Suppressor macrophage (primary cell): ENCODE measurements around the gene PLPPR4.
A peak's percentile ranks its signal among the peaks of the same experiment; 100 is the strongest.

Experiments
- DNase-seq, 4 experiments: peaks; one replicate each; pipeline ENCODE4 v3.0.0-alpha.2; 2020 to 2022

The PLPPR4 gene

DNA sequence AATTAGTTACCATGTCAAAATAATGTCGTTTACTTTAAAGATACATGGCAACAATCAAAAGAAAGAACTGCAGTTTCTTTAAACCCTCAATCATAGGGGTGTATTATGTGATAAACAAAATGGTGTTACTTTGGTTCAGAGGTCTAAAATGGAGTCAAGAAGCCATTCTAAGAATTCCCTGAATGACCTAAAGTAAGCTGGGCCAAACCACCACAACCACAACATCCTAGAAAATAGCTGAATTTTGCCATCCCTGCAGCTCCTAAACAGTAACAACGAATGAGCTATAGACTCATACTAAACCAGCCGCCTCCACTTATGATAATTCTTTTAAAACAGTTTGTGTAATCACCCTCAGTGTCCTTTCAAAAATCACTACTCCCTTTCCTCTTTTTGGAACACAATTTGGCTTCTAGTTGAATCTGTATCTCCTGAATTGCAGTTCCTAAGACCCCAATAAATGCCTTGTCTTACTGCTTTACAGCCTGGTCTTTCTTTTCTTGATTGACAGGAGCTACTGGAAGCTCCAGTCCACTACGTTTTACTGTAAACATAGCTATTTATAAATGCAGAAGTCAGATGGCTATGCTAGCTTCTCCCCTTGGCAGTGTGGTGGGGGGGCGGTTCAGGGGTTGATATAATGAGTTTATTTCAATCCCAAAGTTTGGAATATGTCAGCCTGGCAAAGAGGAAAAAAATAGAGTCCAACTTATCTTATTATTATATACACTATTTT, 84.3 kb downstream of the PLPPR4 start:
- peak in 1 of 4 experiments; percentile 2 for DNase-seq

DNA sequence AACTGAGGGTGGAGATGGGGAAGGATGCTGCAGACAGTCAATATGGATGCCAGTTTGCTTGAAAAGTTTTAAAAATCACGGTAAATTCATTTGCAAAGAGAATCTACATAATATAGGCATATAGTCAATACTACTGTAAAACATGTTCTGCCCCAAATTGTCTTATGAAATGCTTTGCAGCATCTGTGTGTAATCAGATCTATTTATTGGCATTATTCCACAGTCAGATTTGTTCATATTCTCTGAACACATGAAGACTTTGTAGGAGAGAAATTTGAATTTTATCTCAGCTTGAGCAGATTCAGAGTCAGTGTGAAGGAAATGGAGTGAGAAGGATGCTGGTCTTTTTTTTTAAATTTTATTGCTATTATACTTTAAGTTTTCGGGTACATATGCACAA, 88.5 kb downstream of the PLPPR4 start:
- no peak for DNase-seq

DNA sequence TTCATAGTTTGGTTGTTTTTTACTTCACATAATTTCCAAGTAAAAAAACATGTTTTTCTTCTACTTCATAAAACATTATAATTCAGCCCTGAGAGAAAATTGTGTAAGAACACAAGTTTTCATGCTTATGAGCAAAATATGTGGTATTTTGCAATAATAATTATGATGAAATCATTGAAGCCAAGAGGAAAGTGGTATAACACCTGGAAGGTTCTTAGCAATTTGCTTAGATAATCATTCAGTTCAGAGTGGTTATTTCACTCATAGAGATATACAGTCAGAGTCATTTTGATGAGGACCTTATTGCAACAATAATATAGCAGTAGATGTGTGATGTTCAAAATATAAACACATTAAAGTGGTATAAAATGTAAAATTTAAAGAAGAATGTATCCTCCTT, 94.5 kb downstream of the PLPPR4 start:
- DNase-seq, result no peak
